GM12865 (cell line): ENCODE data around the gene RBL1.
"Not testable (repeated sequence)": the region's sequence is repeated elsewhere in the genome, so short reads cannot be mapped to it uniquely, and the experiment has no call there.

ENCODE experiments used
- DNase-seq: peaks from one replicate; pipeline ENCODE4 v3.0.0; 2010; ENCODE audit warnings: low read depth
- H3K4me3 ChIP-seq: 2 replicates; pipeline ENCODE4 v1.5.1; 2011; ENCODE audit warnings: mild to moderate bottlenecking, low read depth, low read length, control low read depth
- CTCF ChIP-seq: IDR thresholded peaks from 2 replicates; pipeline ENCODE4 v1.5.1; 2011; ENCODE audit warnings: low read length, control low read depth, low read depth, inconsistent platforms; ENCODE audit not compliant: insufficient read depth; ENCODE audit errors: missing control alignments

RBL1 gene

GRCh38 chr20:36967636-36968035 lies 128.2 kb downstream of the RBL1 start:
- H3K4me3 ChIP-seq, result no peak overlapping the region
- TF ChIP-seq CTCF, result no peak
- no peak for DNase-seq

GRCh38 chr20:36966965-36967364 lies 128.8 kb downstream of the RBL1 start:
- not testable (repeated sequence) for DNase-seq, H3K4me3 ChIP-seq

- not testable (repeated sequence) for H3K4me3 ChIP-seq, DNase-seq
Observed at GRCh38 chr20:36962354-36962941, 133.3 kb downstream of the RBL1 start.

- no peak for DNase-seq
- H3K4me3 ChIP-seq, result no peak overlapping the region
- no peak for TF ChIP-seq CTCF
Observed at GRCh38 chr20:36959242-36959641, 136.6 kb downstream of the RBL1 start.

GRCh38 chr20:36957875-36958667 lies 137.7 kb downstream of the RBL1 start:
- no peak for DNase-seq
- TF ChIP-seq CTCF, result no peak
- no peak overlapping the region for H3K4me3 ChIP-seq

- DNase-seq, result no peak
- no peak overlapping the region for H3K4me3 ChIP-seq
- TF ChIP-seq CTCF, result no peak
Observed at GRCh38 chr20:36956674-36957073, 139.1 kb downstream of the RBL1 start.

GRCh38 chr20:36956016-36956415 lies 139.8 kb downstream of the RBL1 start:
- no peak for TF ChIP-seq CTCF

GRCh38 chr20:36951979-36952738 lies 143.6 kb downstream of the RBL1 start:
- peak overlapping the region; percentile 55 for H3K4me3 ChIP-seq
- TF ChIP-seq CTCF, result no peak
- no peak for DNase-seq

More at GRCh38 chr20:36956016-36956415, 139.8 kb downstream of the RBL1 start:
- no peak for DNase-seq
- H3K4me3 ChIP-seq, result no peak overlapping the region
